ENCODE measurements around the gene ENPP7. TPM values are rescaled to one million over a fixed set of nuclear protein-coding genes. Genes with fewer than 3 reads are reported as not detected.
A peak's percentile ranks its signal among the peaks of the same experiment; 100 is the strongest.

ENPP7 gene
- total RNA-seq, 1 donor from 2014 or later, result not detected

DNA sequence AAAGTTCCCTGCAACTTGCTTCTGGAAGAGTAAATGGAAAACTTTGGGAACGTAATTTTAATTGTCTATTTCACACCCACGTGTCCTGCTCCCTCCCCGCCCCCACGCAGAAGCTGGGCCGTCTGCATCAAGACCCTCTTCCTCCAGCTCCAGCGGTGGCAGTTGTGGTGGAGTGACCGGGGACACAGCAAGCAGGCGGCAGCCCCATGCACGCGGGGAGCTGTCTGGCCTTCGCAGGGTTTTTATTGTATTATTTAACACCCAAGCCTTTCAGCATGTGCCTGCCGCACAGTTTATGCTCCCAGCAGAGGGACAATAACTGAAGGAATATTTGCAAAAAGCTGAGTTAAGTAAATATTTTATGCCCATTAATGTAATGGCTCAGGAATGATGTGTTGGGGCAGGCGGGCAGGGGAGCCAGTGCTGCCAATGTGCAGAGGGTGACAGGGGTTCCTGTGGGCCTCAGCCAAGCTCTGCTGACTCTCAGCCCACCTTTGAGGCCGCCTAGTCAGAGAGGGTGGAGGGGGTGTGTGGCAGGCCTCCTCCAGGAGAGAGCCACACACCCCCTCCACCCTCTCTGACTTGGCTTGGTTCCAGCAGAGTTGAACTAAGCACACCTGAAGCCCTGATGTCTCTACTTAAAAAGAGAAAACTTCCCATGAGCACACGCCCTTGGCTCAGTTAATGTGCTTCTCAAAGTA is 32.4 kb upstream of the ENPP7 start:
- Mint-ChIP-seq H3K9me3 (ENCODE audit: low read depth) (no peaks in the 10 kb centered on the region), H3K4me3 (ENCODE audit: unreplicated experiment) (no peak overlapping the region), H3K4me1 (ENCODE audit: low read depth) (peaks cover 24% of the 10 kb centered on the region), H3K36me3 (ENCODE audit: low read depth) (no peaks in the 10 kb centered on the region), H3K27me3 (ENCODE audit: low read depth) (peaks cover 13% of the 10 kb centered on the region), H3K27ac (ENCODE audit: unreplicated experiment) (no peak overlapping the region)
- no peak for DNase-seq (ENCODE audit: low spot score)
- no peak for TF ChIP-seq CTCF (IDR thresholded peaks at IDR 0.05)

DNA sequence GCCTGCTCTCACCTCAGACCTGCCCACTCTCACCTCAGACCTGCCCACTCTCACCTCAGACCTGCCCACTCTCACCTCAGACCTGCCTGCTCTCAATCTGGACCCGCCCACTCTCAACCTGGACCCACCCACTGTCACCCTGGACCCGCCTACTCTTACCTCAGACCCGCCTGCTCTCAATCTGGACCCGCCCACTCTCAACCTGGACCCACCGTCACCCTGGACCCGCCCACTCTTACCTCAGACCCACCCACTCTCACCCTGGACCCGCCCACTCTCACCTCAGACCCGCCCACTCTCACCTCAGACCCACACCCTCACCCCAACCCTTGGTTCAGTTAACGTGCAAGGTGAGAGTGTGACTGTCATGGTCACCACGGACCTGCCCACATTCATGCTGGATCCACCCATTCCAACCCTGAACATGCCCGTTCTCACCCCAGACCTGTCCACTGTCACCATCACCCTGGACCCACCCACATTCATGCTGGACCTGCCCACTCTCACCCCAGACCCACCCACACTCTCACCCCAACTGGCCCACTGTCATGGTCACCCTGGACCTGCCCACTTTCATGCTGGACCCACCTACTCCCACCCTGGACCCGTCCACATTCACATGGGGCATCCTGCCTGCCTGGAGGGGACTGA is 31.2 kb upstream of the ENPP7 start:
- Mint-ChIP-seq H3K27ac (ENCODE audit: unreplicated experiment) (no peak overlapping the region), H3K4me1 (ENCODE audit: low read depth) (peaks cover 24% of the 10 kb centered on the region), H3K4me3 (ENCODE audit: unreplicated experiment) (no peak overlapping the region), H3K36me3 (ENCODE audit: low read depth) (no peaks in the 10 kb centered on the region), H3K9me3 (ENCODE audit: low read depth) (no peaks in the 10 kb centered on the region), H3K27me3 (ENCODE audit: low read depth) (peaks cover 18% of the 10 kb centered on the region)
- TF ChIP-seq CTCF (IDR thresholded peaks at IDR 0.05), result no peak
- DNase-seq (ENCODE audit: low spot score), result no peak

GRCh38 chr17:79700592-79700991 is 30.2 kb upstream of the ENPP7 start:
- no peak for TF ChIP-seq CTCF (IDR thresholded peaks at IDR 0.05)
- Mint-ChIP-seq H3K4me3 (ENCODE audit: unreplicated experiment) (no peak overlapping the region), H3K36me3 (ENCODE audit: low read depth) (no peaks in the 10 kb centered on the region), H3K9me3 (ENCODE audit: low read depth) (no peaks in the 10 kb centered on the region), H3K27me3 (ENCODE audit: low read depth) (peaks cover 21% of the 10 kb centered on the region), H3K27ac (ENCODE audit: unreplicated experiment) (no peak overlapping the region), H3K4me1 (ENCODE audit: low read depth) (peaks cover 20% of the 10 kb centered on the region)
- DNase-seq (ENCODE audit: low spot score), result no peak

DNA sequence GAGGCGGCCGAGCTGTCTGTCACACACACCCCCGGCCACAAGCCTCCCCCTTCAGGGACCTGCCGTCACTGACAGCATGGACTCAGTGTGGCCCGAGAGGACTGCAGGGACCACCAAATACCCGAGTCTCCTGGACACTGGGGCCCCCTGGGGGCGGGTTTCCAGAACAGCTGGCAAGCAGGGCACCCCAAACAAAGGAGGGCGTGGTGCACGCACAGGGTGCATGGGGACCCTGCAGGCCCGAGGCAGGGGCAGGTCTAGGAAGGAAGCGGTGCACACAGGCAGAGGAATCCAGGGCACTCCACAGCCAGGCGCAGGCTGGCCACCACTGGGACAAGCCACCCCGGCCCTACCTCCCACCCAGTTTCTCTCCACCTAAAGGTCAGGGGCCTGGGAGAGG is 28.7 kb upstream of the ENPP7 start:
- no peaks in the 10 kb centered on the region for H3K9me3 Mint-ChIP-seq (ENCODE audit: low read depth)
- H3K4me1 Mint-ChIP-seq (ENCODE audit: low read depth), result peaks cover 6% of the 10 kb centered on the region
- H3K27me3 Mint-ChIP-seq (ENCODE audit: low read depth), result peaks cover 21% of the 10 kb centered on the region
- TF ChIP-seq CTCF (IDR thresholded peaks at IDR 0.05), result peak; percentile 31
- no peak overlapping the region for H3K4me3 Mint-ChIP-seq (ENCODE audit: unreplicated experiment)
- H3K36me3 Mint-ChIP-seq (ENCODE audit: low read depth), result no peaks in the 10 kb centered on the region
- H3K27ac Mint-ChIP-seq (ENCODE audit: unreplicated experiment), result no peak overlapping the region
- no peak for DNase-seq (ENCODE audit: low spot score)

GRCh38 chr17:79702550-79703236 is 28.1 kb upstream of the ENPP7 start:
- H3K4me3 Mint-ChIP-seq (ENCODE audit: unreplicated experiment), result no peak overlapping the region
- H3K36me3 Mint-ChIP-seq (ENCODE audit: low read depth), result no peaks in the 10 kb centered on the region
- no peaks in the 10 kb centered on the region for H3K9me3 Mint-ChIP-seq (ENCODE audit: low read depth)
- TF ChIP-seq CTCF (IDR thresholded peaks at IDR 0.05), result no peak
- H3K4me1 Mint-ChIP-seq (ENCODE audit: low read depth), result peaks cover 4% of the 10 kb centered on the region
- no peak overlapping the region for H3K27ac Mint-ChIP-seq (ENCODE audit: unreplicated experiment)
- H3K27me3 Mint-ChIP-seq (ENCODE audit: low read depth), result peaks cover 21% of the 10 kb centered on the region
- no peak for DNase-seq (ENCODE audit: low spot score)

All from chondrocyte (in vitro differentiated cells).